Measurements from ENCODE around the gene RCAN3.
"Not testable (repeated sequence)": the region's sequence is repeated elsewhere in the genome, so short reads cannot be mapped to it uniquely, and the experiment has no call there.

RCAN3 gene

GRCh38 chr1:24484199-24484598 is 18.4 kb upstream of the RCAN3 start:
- no peak for DNase-seq (ENCODE audit: low read depth in 2 of 2, low spot score in 1 of 2)

GRCh38 chr1:24486331-24487065 is 16.1 kb upstream of the RCAN3 start:
- no peak for DNase-seq (ENCODE audit: low read depth in 2 of 2, low spot score in 1 of 2)

- DNase-seq (ENCODE audit: low read depth in 2 of 2, low spot score in 1 of 2): no peak
Observed at GRCh38 chr1:24487455-24487854, 15.2 kb upstream of the RCAN3 start.

GRCh38 chr1:24488159-24488558 is 14.5 kb upstream of the RCAN3 start:
- peak; percentile 29 to 33 for DNase-seq (ENCODE audit: low read depth in 2 of 2, low spot score in 1 of 2)

GRCh38 chr1:24489674-24490073 is 13.0 kb upstream of the RCAN3 start:
- no peak for DNase-seq (ENCODE audit: low read depth in 2 of 2, low spot score in 1 of 2)

GRCh38 chr1:24490101-24490781 is 12.4 kb upstream of the RCAN3 start:
- no peak for DNase-seq (ENCODE audit: low read depth in 2 of 2, low spot score in 1 of 2)

- no peak for DNase-seq (ENCODE audit: low read depth in 2 of 2, low spot score in 1 of 2)
Observed at GRCh38 chr1:24491577-24492360, 10.9 kb upstream of the RCAN3 start.

- DNase-seq (ENCODE audit: low read depth in 2 of 2, low spot score in 1 of 2): not testable (repeated sequence)
Observed at GRCh38 chr1:24492935-24493334, 9.7 kb upstream of the RCAN3 start.

GRCh38 chr1:24493785-24494184 is 8.9 kb upstream of the RCAN3 start:
- no peak for DNase-seq (ENCODE audit: low read depth in 2 of 2, low spot score in 1 of 2)

GRCh38 chr1:24498589-24498988 is 4.0 kb upstream of the RCAN3 start:
- DNase-seq (ENCODE audit: low read depth in 2 of 2, low spot score in 1 of 2): no peak

GRCh38 chr1:24500448-24501048 is 2.1 kb upstream of the RCAN3 start:
- DNase-seq (ENCODE audit: low read depth in 2 of 2, low spot score in 1 of 2): no peak

- no peak for DNase-seq (ENCODE audit: low read depth in 2 of 2, low spot score in 1 of 2)
Observed at GRCh38 chr1:24501371-24502064, 1.1 kb upstream of the RCAN3 start.

GRCh38 chr1:24502065-24502708 is 449 bp upstream of the RCAN3 start:
- peak; percentile 42 to 54 for DNase-seq (ENCODE audit: low read depth in 2 of 2, low spot score in 1 of 2)

GRCh38 chr1:24503059-24503751 is 569 bp downstream of the RCAN3 start:
- DNase-seq (ENCODE audit: low read depth in 2 of 2, low spot score in 1 of 2): no peak

- DNase-seq (ENCODE audit: low read depth in 2 of 2, low spot score in 1 of 2): no peak
Observed at GRCh38 chr1:24503870-24504523, 1.4 kb downstream of the RCAN3 start.

GRCh38 chr1:24504560-24504959 is 1.9 kb downstream of the RCAN3 start:
- no peak for DNase-seq (ENCODE audit: low read depth in 2 of 2, low spot score in 1 of 2)

GRCh38 chr1:24505816-24506215 is 3.2 kb downstream of the RCAN3 start:
- DNase-seq (ENCODE audit: low read depth in 2 of 2, low spot score in 1 of 2): no peak

GRCh38 chr1:24506691-24507381 is 4.2 kb downstream of the RCAN3 start:
- DNase-seq (ENCODE audit: low read depth in 2 of 2, low spot score in 1 of 2): no peak

- no peak for DNase-seq (ENCODE audit: low read depth in 2 of 2, low spot score in 1 of 2)
Observed at GRCh38 chr1:24507405-24507804, 4.8 kb downstream of the RCAN3 start.
